Erythroblast (primary cell): ENCODE results near the gene BMP3.
"Not testable (repeated sequence)": the region's sequence is repeated elsewhere in the genome, so short reads cannot be mapped to it uniquely, and the experiment has no call there.

Experiments used
- GATA1 ChIP-seq: IDR thresholded peaks from 2 replicates; pipeline ENCODE4 v1.6.1; 2011; ENCODE audit warnings: low read depth, mild to moderate bottlenecking, control low read depth, low read length, moderate library complexity
- POLR2A ChIP-seq: IDR thresholded peaks from 2 replicates; pipeline ENCODE4 v1.6.1; 2011; ENCODE audit warnings: mild to moderate bottlenecking, low read length

DNA sequence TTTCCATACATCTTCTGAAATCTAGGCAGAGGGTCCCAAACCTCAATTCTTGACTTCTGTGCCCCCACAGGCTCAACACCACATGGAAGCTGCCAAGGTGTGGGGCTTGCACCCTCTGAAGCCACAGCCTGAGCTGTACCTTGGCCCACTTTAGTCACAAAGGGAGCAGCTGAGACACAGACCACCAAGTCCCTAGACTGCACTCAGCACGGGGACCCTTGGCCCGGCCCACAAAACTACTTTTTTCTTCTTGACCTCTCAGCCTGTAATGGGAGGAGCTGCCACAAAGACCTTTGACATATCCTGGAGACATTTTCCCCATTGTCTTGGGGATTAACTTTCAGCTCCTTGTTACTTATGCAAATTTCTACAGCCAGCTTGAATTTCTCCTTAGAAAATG is 13.9 kb upstream of the BMP3 start:
- not testable (repeated sequence) for TF ChIP-seq POLR2A, GATA1
